HG03064 (cell line): Measurements from ENCODE around the gene MYO18B.
"Not testable (repeated sequence)": the region's sequence is repeated elsewhere in the genome, so short reads cannot be mapped to it uniquely, and the experiment has no call there.

Experiments used
- ATAC-seq: cut with Tn5 transposase; IDR thresholded peaks from one replicate; pipeline ENCODE4 v1.9.1; 2021; ENCODE audit warnings: low read depth; ENCODE audit not compliant: unreplicated experiment

The MYO18B gene

GRCh38 chr22:25969286-25969685 lies 227.3 kb downstream of the MYO18B start:
- no peak for ATAC-seq

- no peak for ATAC-seq
Observed at GRCh38 chr22:25969901-25970300, 227.9 kb downstream of the MYO18B start.

- ATAC-seq = no peak
Observed at GRCh38 chr22:25970374-25970911, 228.5 kb downstream of the MYO18B start.

- ATAC-seq = no peak
Observed at GRCh38 chr22:25970999-25971811, 229.2 kb downstream of the MYO18B start.

- no peak for ATAC-seq
Observed at GRCh38 chr22:25972397-25972796, 230.4 kb downstream of the MYO18B start.

- ATAC-seq = no peak
Observed at GRCh38 chr22:25976356-25976755, 234.4 kb downstream of the MYO18B start.

GRCh38 chr22:25979968-25980367 lies 238.0 kb downstream of the MYO18B start:
- ATAC-seq = no peak

- ATAC-seq = not testable (repeated sequence)
Observed at GRCh38 chr22:25984911-25985310, 242.9 kb downstream of the MYO18B start.

GRCh38 chr22:25987948-25988347 lies 246.0 kb downstream of the MYO18B start:
- ATAC-seq = no peak

- ATAC-seq = no peak
Observed at GRCh38 chr22:25990940-25991339, 249.0 kb downstream of the MYO18B start.

GRCh38 chr22:25992331-25992730 lies 250.3 kb downstream of the MYO18B start:
- no peak for ATAC-seq

- ATAC-seq = no peak
Observed at GRCh38 chr22:25996669-25997068, 254.7 kb downstream of the MYO18B start.

- no peak for ATAC-seq
Observed at GRCh38 chr22:25997886-25998775, 256.1 kb downstream of the MYO18B start.

GRCh38 chr22:26002456-26002855 lies 260.5 kb downstream of the MYO18B start:
- no peak for ATAC-seq

GRCh38 chr22:26004477-26004876 lies 262.5 kb downstream of the MYO18B start:
- ATAC-seq = no peak

- ATAC-seq = no peak
Observed at GRCh38 chr22:26008587-26008986, 266.6 kb downstream of the MYO18B start.

GRCh38 chr22:26016916-26017315 lies 274.9 kb downstream of the MYO18B start:
- ATAC-seq = no peak

GRCh38 chr22:26017932-26018331 lies 275.9 kb downstream of the MYO18B start:
- no peak for ATAC-seq

- ATAC-seq = no peak
Observed at GRCh38 chr22:26019596-26019995, 277.6 kb downstream of the MYO18B start.

- ATAC-seq = no peak
Observed at GRCh38 chr22:26021516-26021915, 279.5 kb downstream of the MYO18B start.

GRCh38 chr22:26023104-26023775 lies 281.3 kb downstream of the MYO18B start:
- ATAC-seq = no peak
